ENCODE measurements around the gene GUK1.
"Not testable (repeated sequence)": the region's sequence is repeated elsewhere in the genome, so short reads cannot be mapped to it uniquely, and the experiment has no call there.

The GUK1 gene

GRCh38 chr1:228104526-228105269 is 35.4 kb upstream of the GUK1 start:
- DNase-seq (ENCODE audit: insufficient read length, low spot score) = no peak
- FAIRE-seq = no peak

GRCh38 chr1:228105270-228105995 is 34.6 kb upstream of the GUK1 start:
- FAIRE-seq (no peak), DNase-seq (ENCODE audit: insufficient read length, low spot score) (no peak)

- DNase-seq (ENCODE audit: insufficient read length, low spot score) (no peak), FAIRE-seq (no peak)
Observed at GRCh38 chr1:228105996-228106799, 33.9 kb upstream of the GUK1 start.

GRCh38 chr1:228106800-228107054 is 33.4 kb upstream of the GUK1 start:
- DNase-seq (ENCODE audit: insufficient read length, low spot score) (no peak), FAIRE-seq (no peak)

- DNase-seq (ENCODE audit: insufficient read length, low spot score) = no peak
- no peak for FAIRE-seq
Observed at GRCh38 chr1:228107636-228108035, 32.4 kb upstream of the GUK1 start.

GRCh38 chr1:228108055-228108690 is 31.9 kb upstream of the GUK1 start:
- no peak for FAIRE-seq
- DNase-seq (ENCODE audit: insufficient read length, low spot score) = no peak

- DNase-seq (ENCODE audit: insufficient read length, low spot score) (no peak), FAIRE-seq (no peak)
Observed at GRCh38 chr1:228108742-228109072, 31.4 kb upstream of the GUK1 start.

GRCh38 chr1:228109073-228109961 is 30.8 kb upstream of the GUK1 start, which contains the start of gene MRPL55:
Gene MRPL55, minus strand, starts transcription at chr1:228109299. Its CDS starts 1,039 bp downstream, at chr1:228108260.
- FAIRE-seq (peak; percentile 97), DNase-seq (ENCODE audit: insufficient read length, low spot score) (peak; percentile 95)

- DNase-seq (ENCODE audit: insufficient read length, low spot score) (no peak), FAIRE-seq (no peak)
Observed at GRCh38 chr1:228109962-228110488, 30.1 kb upstream of the GUK1 start.

- no peak for DNase-seq (ENCODE audit: insufficient read length, low spot score)
- FAIRE-seq = no peak
Observed at GRCh38 chr1:228110556-228110955, 29.5 kb upstream of the GUK1 start.

GRCh38 chr1:228111315-228111714 is 28.8 kb upstream of the GUK1 start:
- not testable (repeated sequence) for FAIRE-seq; DNase-seq (ENCODE audit: insufficient read length, low spot score)

GRCh38 chr1:228112167-228112566 is 27.9 kb upstream of the GUK1 start:
- FAIRE-seq = no peak
- no peak for DNase-seq (ENCODE audit: insufficient read length, low spot score)

- no peak for FAIRE-seq
- no peak for DNase-seq (ENCODE audit: insufficient read length, low spot score)
Observed at GRCh38 chr1:228112617-228113016, 27.5 kb upstream of the GUK1 start.

- FAIRE-seq (no peak), DNase-seq (ENCODE audit: insufficient read length, low spot score) (no peak)
Observed at GRCh38 chr1:228114827-228115226, 25.3 kb upstream of the GUK1 start.

- no peak for DNase-seq (ENCODE audit: insufficient read length, low spot score)
- FAIRE-seq = no peak
Observed at GRCh38 chr1:228117335-228117734, 22.7 kb upstream of the GUK1 start.

- FAIRE-seq = no peak
Observed at GRCh38 chr1:228118040-228118439, 22.0 kb upstream of the GUK1 start.

GRCh38 chr1:228120351-228120750 is 19.7 kb upstream of the GUK1 start:
- FAIRE-seq (no peak), DNase-seq (ENCODE audit: insufficient read length, low spot score) (no peak)

More at GRCh38 chr1:228118040-228118439, 22.0 kb upstream of the GUK1 start:
- DNase-seq (ENCODE audit: insufficient read length, low spot score) = no peak

- DNase-seq (ENCODE audit: insufficient read length, low spot score) = no peak
- no peak for FAIRE-seq
Observed at GRCh38 chr1:228120857-228121489, 19.1 kb upstream of the GUK1 start.

- DNase-seq (ENCODE audit: insufficient read length, low spot score) = no peak
- FAIRE-seq = no peak
Observed at GRCh38 chr1:228122921-228123441, 17.1 kb upstream of the GUK1 start.
